CD8-positive, alpha-beta memory T cell (primary cell): Measurements from ENCODE around the gene ZMAT1. TPM values are rescaled to one million over a fixed set of nuclear protein-coding genes. Genes with fewer than 3 reads are reported as not detected.
A peak's percentile ranks its signal among the peaks of the same experiment; 100 is the strongest.
"Not testable (repeated sequence)": the region's sequence is repeated elsewhere in the genome, so short reads cannot be mapped to it uniquely, and the experiment has no call there.

Source experiments
- CTCF ChIA-PET: fragments of 350-600 bp; sonication (Branson Sonifier 250); formaldehyde crosslinking; loops from one replicate; lab custom pipeline; 2021; ENCODE audit warnings: antibody characterized with exemption; lab: Charles Lee
- POLR2A ChIA-PET: fragments of 350-600 bp; sonication (Branson Sonifier 250); formaldehyde crosslinking; loops from one replicate; lab custom pipeline; 2021; ENCODE audit warnings: antibody characterized with exemption; lab: Charles Lee
- DNase-seq, 5 donors: peaks; one replicate each; pipeline versions ENCODE4 v3.0.0 to v3.0.0-alpha.2; 2020 to 2022; ENCODE audit warnings: mixed read lengths in 1 of 5
- H3K27ac ChIP-seq: one replicate; pipeline ENCODE4 v1.7.0; 2013; ENCODE audit warnings: low read depth, mild to moderate bottlenecking, low read length, moderate library complexity
- H3K27me3 ChIP-seq: 2 replicates; pipeline ENCODE4 v1.7.0; 2013; ENCODE audit warnings: low read length, mild to moderate bottlenecking; ENCODE audit not compliant: insufficient read depth, poor library complexity, severe bottlenecking
- H3K36me3 ChIP-seq: 2 replicates; pipeline ENCODE4 v1.7.0; 2013; ENCODE audit warnings: mild to moderate bottlenecking, low read length, moderate library complexity; ENCODE audit not compliant: insufficient read depth
- H3K4me1 ChIP-seq: 2 replicates; pipeline ENCODE4 v1.7.0; 2013; ENCODE audit warnings: mild to moderate bottlenecking, low read length, moderate library complexity; ENCODE audit not compliant: insufficient read depth
- H3K4me3 ChIP-seq: 2 replicates; pipeline ENCODE4 v1.7.0; 2013; ENCODE audit warnings: mild to moderate bottlenecking, low read length
- H3K9me3 ChIP-seq: 2 replicates; pipeline ENCODE4 v1.7.0; 2013; ENCODE audit warnings: mild to moderate bottlenecking, low read length
- H3K27ac Mint-ChIP-seq, 8 donors: one replicate each; pipeline ENCODE4 v1.8.0; 2020 to 2021; ENCODE audit warnings: mixed read lengths in 8 of 8, mild to moderate bottlenecking in 6 of 8, inconsistent platforms in 3 of 8, moderate library complexity in 3 of 8
- H3K27me3 Mint-ChIP-seq, 2 donors: one replicate each; pipeline ENCODE4 v1.8.0; 2020 to 2021; ENCODE audit warnings: mixed read lengths in 2 of 2, mild to moderate bottlenecking in 1 of 2, moderate library complexity in 1 of 2
- H3K36me3 Mint-ChIP-seq, 3 donors: one replicate each; pipeline ENCODE4 v1.8.0; 2020 to 2021; ENCODE audit warnings: mixed read lengths in 3 of 3, inconsistent platforms in 1 of 3, mild to moderate bottlenecking in 1 of 3
- H3K4me1 Mint-ChIP-seq, 3 donors: one replicate each; pipeline ENCODE4 v1.8.0; 2020 to 2021; ENCODE audit warnings: mixed read lengths in 3 of 3, inconsistent platforms in 1 of 3, mild to moderate bottlenecking in 1 of 3
- H3K4me3 Mint-ChIP-seq, 7 donors: one replicate each; pipeline ENCODE4 v1.8.0; 2020 to 2021; ENCODE audit warnings: mixed read lengths in 7 of 7, mild to moderate bottlenecking in 6 of 7, moderate library complexity in 4 of 7, inconsistent platforms in 2 of 7
- H3K9me3 Mint-ChIP-seq, 5 donors: one replicate each; pipeline ENCODE4 v1.8.0; 2020 to 2022; ENCODE audit warnings: mixed read lengths in 5 of 5, mild to moderate bottlenecking in 3 of 5, moderate library complexity in 2 of 5, inconsistent platforms in 1 of 5
- polyA plus RNA-seq: library from polyadenylated mRNA; unstranded; fragments of 300-500 nt; fragmentation: Illumina TruSeq; gene quantifications from one replicate; pipeline ENCODE4 v1.2.3, GENCODE V29; 2021
- total RNA-seq, 2 experiments: library from RNA; stranded (reverse); gene quantifications; one replicate each; pipeline ENCODE4 v1.2.3, GENCODE V29; 2021

Gene ZMAT1
- total RNA-seq (1 to 10 TPM; 3.2 to 4.4 TPM), polyA plus RNA-seq (2.5 TPM)

GRCh38 chrX:101931488-101932248, at the start of gene ZMAT1:
TSS of gene ZMAT1 (minus strand) at chrX:101932027. CDS start at chrX:101932008, 19 bp downstream.
- peak; percentile 79 to 94 (median 87) for DNase-seq
- Histone ChIP-seq H3K4me3 (peak within 1 kb of the TSS; percentile 35), H3K27me3 (no peaks in the 10 kb centered on the region), H3K27ac (peak within 1 kb of the TSS; percentile 57), H3K9me3 (no peaks in the 10 kb centered on the region), H3K36me3 (no peaks in the 10 kb centered on the region), H3K4me1 (no peaks in the 10 kb centered on the region)
- Mint-ChIP-seq H3K9me3 (peaks cover 0 to 2% (median 0%) of the 10 kb centered on the region in 5 donors), H3K27me3 (no peaks in the 10 kb centered on the region), H3K27ac (peak within 1 kb of the TSS; percentile 92 to 98 (median 96)), H3K4me3 (peak within 1 kb of the TSS; percentile 82 to 94 (median 91)), H3K4me1 (peaks cover 11 to 38% (median 23%) of the 10 kb centered on the region in 3 donors), H3K36me3 (peaks cover 0 to 5% (median 0%) of the 10 kb centered on the region in 3 donors)
- POLR2A ChIA-PET, result interaction anchor here (0.7 to 1.6 kb wide), 15 partner anchors 9 to 882 kb away, joined by 3 to 13 read pairs (median 4); partner anchors contain the start of genes BEX5, RPL36A and TIMM8A
- CTCF ChIA-PET, result interaction anchor here (0.7 to 0.8 kb wide), 2 partner anchors 513 to 541 kb away, joined by 3 to 4 read pairs; partner anchors contain the start of gene RPL36A

DNA sequence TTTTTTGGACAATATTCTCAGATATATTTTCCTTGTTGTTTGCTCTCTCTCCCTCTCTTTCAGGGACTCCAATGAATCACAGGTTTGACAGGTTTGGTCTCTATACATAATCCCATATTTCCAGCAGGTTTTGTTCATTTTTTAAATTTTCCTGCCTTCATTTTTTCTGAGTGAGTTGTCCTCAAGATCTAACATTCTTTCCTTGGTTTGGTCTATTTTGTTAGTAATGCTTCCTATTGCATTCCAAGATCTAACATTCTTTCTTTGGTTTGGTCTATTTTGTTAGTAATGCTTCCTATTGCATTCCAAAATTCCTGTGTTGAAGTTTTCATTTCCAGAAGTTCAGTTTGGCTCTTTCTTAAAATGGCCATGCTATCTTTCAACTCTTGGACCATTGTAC, 45.3 kb upstream of the ZMAT1 start:
- Histone ChIP-seq H3K36me3 (no peaks in the 10 kb centered on the region), H3K4me1 (no peaks in the 10 kb centered on the region), H3K4me3 (no peak overlapping the region), H3K27me3 (no peaks in the 10 kb centered on the region), H3K9me3 (no peaks in the 10 kb centered on the region), H3K27ac (no peak overlapping the region)
- H3K27ac Mint-ChIP-seq, result no peak overlapping the region
- no peak for DNase-seq
- no peak overlapping the region for H3K4me3 Mint-ChIP-seq
- no peaks in the 10 kb centered on the region for H3K4me1 Mint-ChIP-seq
- ChIA-PET POLR2A (no interaction called here), CTCF (no interaction called here)
- H3K9me3 Mint-ChIP-seq, result peaks cover 0 to 6% (median 2%) of the 10 kb centered on the region in 5 donors
- H3K27me3 Mint-ChIP-seq, result peaks cover 7 to 15% of the 10 kb centered on the region in 2 donors
- no peaks in the 10 kb centered on the region for H3K36me3 Mint-ChIP-seq

DNA sequence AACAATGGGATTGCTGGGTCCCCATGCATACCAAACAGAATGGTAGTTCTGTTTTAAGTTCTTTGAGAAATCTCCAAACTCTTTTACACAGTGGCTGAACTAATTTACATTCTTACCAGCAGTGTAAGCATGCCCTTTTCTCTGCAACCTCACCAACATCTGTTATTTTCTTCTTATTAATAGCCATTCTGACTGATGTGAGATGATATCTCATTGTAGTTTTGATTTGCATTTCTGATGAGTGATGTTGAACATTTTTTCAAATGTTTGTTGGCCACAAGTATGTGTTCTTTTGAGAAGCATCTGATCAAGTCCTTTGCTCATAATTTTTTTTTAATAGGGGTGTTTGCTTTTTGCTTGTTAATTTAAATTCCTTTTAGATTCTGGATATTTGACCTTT, 41.2 kb upstream of the ZMAT1 start:
- no peak for DNase-seq
- H3K27ac Mint-ChIP-seq, result no peak overlapping the region
- no peaks in the 10 kb centered on the region for H3K4me1 Mint-ChIP-seq
- peaks cover 3 to 6% of the 10 kb centered on the region in 2 donors for H3K27me3 Mint-ChIP-seq
- Histone ChIP-seq H3K36me3 (no peaks in the 10 kb centered on the region), H3K27me3 (no peaks in the 10 kb centered on the region), H3K4me3 (no peak overlapping the region), H3K4me1 (no peaks in the 10 kb centered on the region), H3K27ac (no peak overlapping the region), H3K9me3 (no peaks in the 10 kb centered on the region)
- no peak overlapping the region for H3K4me3 Mint-ChIP-seq
- CTCF ChIA-PET, result no interaction called here
- H3K36me3 Mint-ChIP-seq, result no peaks in the 10 kb centered on the region
- POLR2A ChIA-PET, result no interaction called here
- H3K9me3 Mint-ChIP-seq, result peaks cover 0 to 4% (median 2%) of the 10 kb centered on the region in 5 donors

DNA sequence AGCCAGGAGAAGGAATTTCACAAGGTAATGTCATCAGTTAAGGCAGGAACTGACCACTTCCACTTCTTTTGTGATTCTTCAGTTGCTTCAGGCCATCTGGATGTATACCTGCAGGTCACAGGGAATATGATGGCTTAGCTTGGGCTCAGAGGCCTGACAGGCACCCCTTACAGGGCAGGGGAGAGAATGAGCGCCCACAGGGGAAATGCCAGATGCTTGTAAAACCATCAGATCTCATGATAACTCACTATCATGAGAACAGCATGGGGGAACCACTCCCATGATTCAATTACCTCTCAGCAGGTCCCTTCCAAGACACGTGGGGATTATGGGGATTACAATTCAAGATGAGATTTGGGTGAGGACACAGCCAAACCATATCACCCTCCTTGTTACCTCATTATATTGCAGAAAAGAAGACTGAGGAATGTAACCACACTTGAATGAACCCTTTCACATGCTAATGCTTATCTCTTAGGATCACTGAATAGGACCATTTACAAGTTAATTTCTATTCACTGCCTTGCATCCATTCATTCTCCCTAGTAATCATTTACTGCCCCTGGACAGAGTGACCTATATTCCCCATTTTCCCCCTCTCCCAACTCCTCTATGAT, 33.2 kb upstream of the ZMAT1 start:
- H3K4me3 Mint-ChIP-seq, H3K4me1 ChIP-seq, DNase-seq, H3K36me3 ChIP-seq, H3K27ac Mint-ChIP-seq, H3K36me3 Mint-ChIP-seq, H3K9me3 ChIP-seq, CTCF ChIA-PET, H3K27me3 ChIP-seq, H3K4me1 Mint-ChIP-seq, H3K27ac ChIP-seq, H3K4me3 ChIP-seq, POLR2A ChIA-PET, H3K9me3 Mint-ChIP-seq: not testable (repeated sequence)
- H3K27me3 Mint-ChIP-seq, result peaks cover 3 to 15% of the 10 kb centered on the region in 2 donors

- Mint-ChIP-seq H3K27me3 (peaks cover 6 to 32% of the 10 kb centered on the region in 2 donors), H3K4me1 (no peaks in the 10 kb centered on the region), H3K9me3 (peaks cover 0 to 4% (median 1%) of the 10 kb centered on the region in 5 donors), H3K4me3 (no peak overlapping the region), H3K27ac (no peak overlapping the region), H3K36me3 (no peaks in the 10 kb centered on the region)
- ChIA-PET POLR2A (no interaction called here), CTCF (no interaction called here)
- Histone ChIP-seq H3K4me3 (no peak overlapping the region), H3K9me3 (no peaks in the 10 kb centered on the region), H3K36me3 (no peaks in the 10 kb centered on the region), H3K27me3 (no peaks in the 10 kb centered on the region), H3K4me1 (no peaks in the 10 kb centered on the region), H3K27ac (no peak overlapping the region)
- no peak for DNase-seq
Observed at GRCh38 chrX:101958139-101958538, 26.3 kb upstream of the ZMAT1 start.

DNA sequence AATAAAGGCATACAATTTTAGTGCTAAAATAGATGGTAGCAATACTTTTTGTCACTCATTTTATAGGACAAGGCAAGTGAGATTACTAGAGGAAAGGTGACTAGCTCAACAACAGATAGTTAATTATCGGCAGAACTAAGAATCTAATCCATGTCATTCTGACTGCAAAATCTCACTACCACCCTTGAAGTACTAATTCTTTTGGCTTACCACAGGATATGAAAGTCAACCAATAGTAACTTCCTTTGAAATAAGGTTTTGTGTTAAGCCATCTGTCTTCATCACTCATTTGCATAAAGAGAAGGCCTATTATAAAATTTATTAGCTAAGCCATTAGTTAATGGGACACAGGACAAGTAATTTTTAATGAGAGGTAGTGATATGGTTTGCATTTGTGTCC, 25.3 kb upstream of the ZMAT1 start:
- Histone ChIP-seq H3K27me3 (no peaks in the 10 kb centered on the region), H3K4me3 (no peak overlapping the region), H3K9me3 (no peaks in the 10 kb centered on the region), H3K4me1 (no peaks in the 10 kb centered on the region), H3K36me3 (no peaks in the 10 kb centered on the region), H3K27ac (no peak overlapping the region)
- DNase-seq, result no peak
- no peaks in the 10 kb centered on the region for H3K36me3 Mint-ChIP-seq
- H3K9me3 Mint-ChIP-seq, result peaks cover 0 to 5% (median 4%) of the 10 kb centered on the region in 5 donors
- POLR2A ChIA-PET, result no interaction called here
- no peak overlapping the region for H3K27ac Mint-ChIP-seq
- CTCF ChIA-PET, result no interaction called here
- H3K27me3 Mint-ChIP-seq, result peaks cover 4 to 35% of the 10 kb centered on the region in 2 donors
- no peaks in the 10 kb centered on the region for H3K4me1 Mint-ChIP-seq
- H3K4me3 Mint-ChIP-seq, result no peak overlapping the region

DNA sequence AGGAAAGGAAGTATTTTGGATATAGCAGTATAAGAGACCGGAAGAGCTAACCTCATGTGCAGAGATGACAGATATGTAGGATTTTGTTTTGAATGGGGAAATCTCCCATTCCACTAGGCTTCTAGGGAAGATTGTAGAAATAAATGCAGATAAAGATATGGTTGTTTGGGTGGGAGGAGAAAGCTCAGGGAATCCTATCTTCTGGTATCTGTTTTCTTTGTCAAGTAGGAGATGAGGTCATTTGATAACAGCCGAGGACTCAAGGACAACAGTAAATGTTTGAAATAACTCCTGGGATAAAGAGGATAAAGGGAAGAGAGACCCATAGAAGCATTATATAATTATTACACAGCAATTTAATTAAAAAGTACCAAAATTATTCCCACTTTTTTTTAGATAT, 24.7 kb upstream of the ZMAT1 start:
- peaks cover 0 to 5% (median 4%) of the 10 kb centered on the region in 5 donors for H3K9me3 Mint-ChIP-seq
- H3K4me3 ChIP-seq, result no peak overlapping the region
- peaks cover 5 to 31% of the 10 kb centered on the region in 2 donors for H3K27me3 Mint-ChIP-seq
- no peaks in the 10 kb centered on the region for H3K4me1 ChIP-seq
- no peak overlapping the region for H3K27ac Mint-ChIP-seq
- no peak overlapping the region for H3K4me3 Mint-ChIP-seq
- DNase-seq, result no peak
- ChIA-PET CTCF (no interaction called here), POLR2A (no interaction called here)
- no peaks in the 10 kb centered on the region for H3K36me3 Mint-ChIP-seq
- H3K27me3 ChIP-seq, result no peaks in the 10 kb centered on the region
- H3K36me3 ChIP-seq, result no peaks in the 10 kb centered on the region
- no peak overlapping the region for H3K27ac ChIP-seq
- H3K4me1 Mint-ChIP-seq, result no peaks in the 10 kb centered on the region
- H3K9me3 ChIP-seq, result no peaks in the 10 kb centered on the region

DNA sequence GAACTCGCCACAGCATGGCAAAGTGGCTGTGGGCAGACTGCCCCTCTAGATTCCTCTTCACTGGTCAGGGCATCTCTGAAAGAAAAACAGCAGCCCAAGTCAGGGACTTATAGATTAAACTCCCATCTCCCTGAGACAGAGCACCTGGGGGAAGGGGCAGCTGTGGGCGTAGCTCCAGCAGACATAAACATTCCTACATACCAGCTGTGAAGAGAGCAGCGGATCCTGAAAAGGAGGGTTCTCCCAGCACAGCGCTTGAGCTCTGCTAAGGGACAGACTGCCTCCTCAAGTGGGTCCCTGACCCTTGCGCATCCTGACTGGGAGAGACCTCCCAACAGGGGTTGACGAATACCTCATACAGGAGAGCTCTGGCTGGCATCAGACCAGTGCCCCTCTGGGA, 18.8 kb upstream of the ZMAT1 start:
- CTCF ChIA-PET, result no interaction called here
- Histone ChIP-seq H3K36me3 (no peaks in the 10 kb centered on the region), H3K4me1 (no peaks in the 10 kb centered on the region), H3K9me3 (no peaks in the 10 kb centered on the region), H3K4me3 (no peak overlapping the region), H3K27me3 (no peaks in the 10 kb centered on the region), H3K27ac (no peak overlapping the region)
- peaks cover 25 to 50% of the 10 kb centered on the region in 2 donors for H3K27me3 Mint-ChIP-seq
- no peak for DNase-seq
- no peaks in the 10 kb centered on the region for H3K4me1 Mint-ChIP-seq
- H3K27ac Mint-ChIP-seq, result no peak overlapping the region
- no peak overlapping the region for H3K4me3 Mint-ChIP-seq
- H3K9me3 Mint-ChIP-seq, result peaks cover 0 to 8% (median 4%) of the 10 kb centered on the region in 5 donors
- POLR2A ChIA-PET, result no interaction called here
- H3K36me3 Mint-ChIP-seq, result peaks cover 0 to 8% (median 0%) of the 10 kb centered on the region in 3 donors
